GM21529 (cell line): Measurements from ENCODE around the gene MRPL27.

Experiments used
- ATAC-seq: cut with Tn5 transposase; IDR thresholded peaks from one replicate; pipeline ENCODE4 v1.9.1; 2021; ENCODE audit not compliant: unreplicated experiment

Gene MRPL27

GRCh38 chr17:50388728-50389127, 15.7 kb upstream of the MRPL27 start:
- ATAC-seq: no peak

GRCh38 chr17:50386510-50386909, 13.5 kb upstream of the MRPL27 start:
- ATAC-seq: no peak

GRCh38 chr17:50382931-50383330, 9.9 kb upstream of the MRPL27 start:
- no peak for ATAC-seq

- no peak for ATAC-seq
Observed at GRCh38 chr17:50381920-50382319, 8.9 kb upstream of the MRPL27 start.

- no peak for ATAC-seq
Observed at GRCh38 chr17:50381260-50381815, 8.4 kb upstream of the MRPL27 start.

GRCh38 chr17:50380369-50381259, 7.6 kb upstream of the MRPL27 start:
- ATAC-seq: no peak

GRCh38 chr17:50379351-50380132, 6.6 kb upstream of the MRPL27 start:
- no peak for ATAC-seq

- ATAC-seq: no peak
Observed at GRCh38 chr17:50375858-50376538, 3.0 kb upstream of the MRPL27 start.

GRCh38 chr17:50373705-50374104, 721 bp upstream of the MRPL27 start:
- no peak for ATAC-seq

GRCh38 chr17:50372222-50372757, 694 bp downstream of the MRPL27 start:
- peak; percentile 9 for ATAC-seq

GRCh38 chr17:50371526-50371925, 1.5 kb downstream of the MRPL27 start:
- no peak for ATAC-seq

- no peak for ATAC-seq
Observed at GRCh38 chr17:50370052-50370451, 2.9 kb downstream of the MRPL27 start.

- ATAC-seq: no peak
Observed at GRCh38 chr17:50367401-50367800, 5.6 kb downstream of the MRPL27 start.

- no peak for ATAC-seq
Observed at GRCh38 chr17:50365649-50366393, 7.2 kb downstream of the MRPL27 start.

- ATAC-seq: no peak
Observed at GRCh38 chr17:50365165-50365564, 7.8 kb downstream of the MRPL27 start.

GRCh38 chr17:50364715-50365114, 8.3 kb downstream of the MRPL27 start:
- ATAC-seq: no peak

GRCh38 chr17:50364061-50364458, 8.9 kb downstream of the MRPL27 start:
- no peak for ATAC-seq

GRCh38 chr17:50363217-50364060, 9.5 kb downstream of the MRPL27 start:
- ATAC-seq: no peak

GRCh38 chr17:50362661-50363060, 10.3 kb downstream of the MRPL27 start:
- ATAC-seq: no peak
